Measurements from ENCODE around the gene S1PR1.
"Not testable (repeated sequence)": the region's sequence is repeated elsewhere in the genome, so short reads cannot be mapped to it uniquely, and the experiment has no call there.

Gene S1PR1

GRCh38 chr1:101220906-101221305 lies 15.9 kb upstream of the S1PR1 start:
- peak; percentile 75 for DNase-seq

GRCh38 chr1:101221945-101222429 lies 14.8 kb upstream of the S1PR1 start:
- no peak for DNase-seq

GRCh38 chr1:101227837-101228236 lies 9.0 kb upstream of the S1PR1 start:
- DNase-seq: no peak

- DNase-seq: no peak
Measured at GRCh38 chr1:101228424-101229134, 8.2 kb upstream of the S1PR1 start.

- DNase-seq: not testable (repeated sequence)
Measured at GRCh38 chr1:101232182-101232581, 4.6 kb upstream of the S1PR1 start.

GRCh38 chr1:101233495-101233894 lies 3.3 kb upstream of the S1PR1 start:
- DNase-seq: no peak

GRCh38 chr1:101235216-101235695 lies 1.6 kb upstream of the S1PR1 start:
- DNase-seq: no peak

- DNase-seq: no peak
Measured at GRCh38 chr1:101235696-101236515, 913 bp upstream of the S1PR1 start.

GRCh38 chr1:101237229-101237837 lies 514 bp downstream of the S1PR1 start:
- peak; percentile 73 for DNase-seq

GRCh38 chr1:101238031-101238628 lies 1.3 kb downstream of the S1PR1 start:
- DNase-seq: peak; percentile 26

GRCh38 chr1:101238681-101239094 lies 1.9 kb downstream of the S1PR1 start:
- peak; percentile 84 for DNase-seq

GRCh38 chr1:101239095-101240040 lies 2.5 kb downstream of the S1PR1 start:
- no peak for DNase-seq

- DNase-seq: no peak
Measured at GRCh38 chr1:101240041-101240430, 3.2 kb downstream of the S1PR1 start.

GRCh38 chr1:101241485-101242225 lies 4.8 kb downstream of the S1PR1 start:
- no peak for DNase-seq

GRCh38 chr1:101242324-101243050 lies 5.7 kb downstream of the S1PR1 start:
- DNase-seq: peak; percentile 27

GRCh38 chr1:101243751-101244150 lies 6.9 kb downstream of the S1PR1 start:
- no peak for DNase-seq

- no peak for DNase-seq
Measured at GRCh38 chr1:101244842-101245241, 8.0 kb downstream of the S1PR1 start.

- DNase-seq: no peak
Measured at GRCh38 chr1:101245246-101245927, 8.6 kb downstream of the S1PR1 start.

GRCh38 chr1:101247404-101248287 lies 10.8 kb downstream of the S1PR1 start:
- no peak for DNase-seq

All from NCI-H226 (cell line).